Liver (tissue), 9 donors: ENCODE measurements around the gene ALG6. TPM values are rescaled to one million over a fixed set of nuclear protein-coding genes. Genes with fewer than 3 reads are reported as not detected.

Experiments used
- DNase-seq: peaks from one replicate; pipeline ENCODE4 v3.0.0-alpha.2; 2017; ENCODE audit warnings: low spot score
- H3K27ac ChIP-seq, 2 donors: one replicate each; pipeline ENCODE4 v1.7.0; 2013; ENCODE audit warnings: inconsistent platforms in 2 of 2, low read length in 2 of 2, control low read depth in 1 of 2, low read depth in 1 of 2, mild to moderate bottlenecking in 1 of 2
- H3K27me3 ChIP-seq, 4 donors: one replicate each; pipeline versions ENCODE4 v1.6.1 to v1.7.0; 2013; ENCODE audit warnings: low read length in 3 of 4, inconsistent platforms in 1 of 4, mild to moderate bottlenecking in 1 of 4, moderate library complexity in 1 of 4; ENCODE audit not compliant: control insufficient read depth in 4 of 4, insufficient read depth in 4 of 4
- H3K36me3 ChIP-seq, 4 donors: one replicate each; pipeline versions ENCODE4 v1.6.1 to v1.7.0; 2013; ENCODE audit warnings: low read length in 3 of 4, mild to moderate bottlenecking in 3 of 4, low read depth in 1 of 4, moderate library complexity in 1 of 4; ENCODE audit not compliant: control insufficient read depth in 4 of 4, insufficient read depth in 3 of 4
- H3K4me1 ChIP-seq, 4 donors: one replicate each; pipeline versions ENCODE4 v1.6.1 to v1.7.0; 2013; ENCODE audit warnings: low read length in 3 of 4, mild to moderate bottlenecking in 3 of 4, moderate library complexity in 1 of 4; ENCODE audit not compliant: control insufficient read depth in 4 of 4, insufficient read depth in 4 of 4
- H3K4me3 ChIP-seq, 3 donors: one replicate each; pipeline versions ENCODE4 v1.6.1 to v1.7.0; 2013; ENCODE audit warnings: low read length in 3 of 3, control low read depth in 1 of 3, low read depth in 1 of 3, mild to moderate bottlenecking in 1 of 3
- H3K9ac ChIP-seq, 2 donors: one replicate each; pipeline ENCODE4 v1.7.0; 2013; ENCODE audit warnings: low read length in 2 of 2, mild to moderate bottlenecking in 2 of 2, moderate library complexity in 2 of 2, control low read depth in 1 of 2, low read depth in 1 of 2
- H3K9me3 ChIP-seq, 4 donors: one replicate each; pipeline versions ENCODE4 v1.6.1 to v1.7.0; 2013; ENCODE audit warnings: low read length in 3 of 4; ENCODE audit not compliant: control insufficient read depth in 4 of 4
- ATF3 ChIP-seq: IDR thresholded peaks from 2 replicates; pipeline ENCODE4 v1.6.1; 2016; ENCODE audit warnings: antibody characterized with exemption
- CTCF ChIP-seq: fragments of 150-350 bp; IDR thresholded peaks from 2 replicates; pipeline ENCODE4 v1.5.1; 2017; ENCODE audit warnings: improper control_type of control experiment, low read depth, low read length; ENCODE audit not compliant: missing input control
- EGR1 ChIP-seq, 2 donors: IDR thresholded peaks; 2 replicates each; pipeline ENCODE4 v1.6.1; 2016 to 2018; ENCODE audit warnings: antibody characterized with exemption in 2 of 2, low read depth in 2 of 2
- FOXA1 ChIP-seq: IDR thresholded peaks from 2 replicates; pipeline ENCODE4 v1.6.1; 2016; ENCODE audit warnings: antibody characterized with exemption
- FOXA2 ChIP-seq: IDR thresholded peaks from 2 replicates; pipeline ENCODE4 v1.6.1; 2016; ENCODE audit warnings: antibody characterized with exemption
- GABPA ChIP-seq, 2 donors: IDR thresholded peaks in 1 of 2; conservative IDR thresholded peaks in 1 of 2; 2 replicates each; pipeline ENCODE4 v1.6.1; 2016; ENCODE audit warnings: antibody characterized with exemption in 2 of 2, mild to moderate bottlenecking in 1 of 2, moderate library complexity in 1 of 2
- HNF4A ChIP-seq, 2 donors: conservative IDR thresholded peaks; 2 replicates each; pipeline ENCODE4 v1.6.1; 2016; ENCODE audit warnings: antibody characterized with exemption in 2 of 2, mild to moderate bottlenecking in 2 of 2
- HNF4G ChIP-seq: IDR thresholded peaks from 2 replicates; pipeline ENCODE4 v1.6.1; 2016; ENCODE audit warnings: antibody characterized with exemption
- JUND ChIP-seq, 2 donors: IDR thresholded peaks; 2 replicates each; pipeline ENCODE4 v1.6.1; 2016; ENCODE audit warnings: antibody characterized with exemption in 2 of 2
- MAX ChIP-seq: IDR thresholded peaks from 2 replicates; pipeline ENCODE4 v1.6.1; 2016; ENCODE audit warnings: antibody characterized with exemption
- NR2F2 ChIP-seq: IDR thresholded peaks from 2 replicates; pipeline ENCODE4 v1.6.1; 2016; ENCODE audit warnings: antibody characterized with exemption
- RAD21 ChIP-seq, 2 donors: IDR thresholded peaks; 2 replicates each; pipeline ENCODE4 v1.6.1; 2016; ENCODE audit warnings: antibody characterized with exemption in 2 of 2, mild to moderate bottlenecking in 2 of 2
- REST ChIP-seq: IDR thresholded peaks from 2 replicates; pipeline ENCODE4 v1.6.1; 2016; ENCODE audit warnings: antibody characterized with exemption, mild to moderate bottlenecking
- RXRA ChIP-seq, 2 donors: IDR thresholded peaks; 2 replicates each; pipeline ENCODE4 v1.6.1; 2017 to 2018; ENCODE audit warnings: antibody characterized with exemption in 2 of 2, mild to moderate bottlenecking in 1 of 2
- SP1 ChIP-seq: IDR thresholded peaks from 2 replicates; pipeline ENCODE4 v1.6.1; 2018; ENCODE audit warnings: antibody characterized with exemption, mild to moderate bottlenecking
- TAF1 ChIP-seq: conservative IDR thresholded peaks from 2 replicates; pipeline ENCODE4 v1.6.1; 2016; ENCODE audit warnings: antibody characterized with exemption, mild to moderate bottlenecking
- YY1 ChIP-seq: IDR thresholded peaks from 2 replicates; pipeline ENCODE4 v1.6.1; 2016; ENCODE audit warnings: antibody characterized with exemption, mild to moderate bottlenecking
- ZBTB33 ChIP-seq: IDR thresholded peaks from 2 replicates; pipeline ENCODE4 v1.6.1; 2016; ENCODE audit warnings: antibody characterized with exemption
- WGBS: extraction: QIAGEN DNeasy Blood & Tissue Kit; methylation state at CpG from one replicate; pipeline ENCODE4 v1.1.7; 2013; 5-methylcytosine and 5-hydroxymethylcytosine counted together
- polyA plus RNA-seq, 2 donors: library from polyadenylated mRNA; stranded (reverse) in 1 of 2; unstranded in 1 of 2; fragments of 200-250 nt in 1 of 2; fragments of >200 nt in 1 of 2; fragmentation: Nextera tagmentation in 1 of 2; extraction: Ambion mirVana in 1 of 2; gene quantifications; one replicate each; pipeline versions ENCODE4 v1.2.1 to v1.2.3, GENCODE V29; 2013 to 2015
- total RNA-seq, 2 donors: library from RNA; depleted of rRNA; stranded (reverse); fragments of >200 nt; gene quantifications; one replicate each; pipeline ENCODE4 v1.2.3, GENCODE V29; 2014
- donor health status: healthy.
- donor health status: healthy.
- donor health status: healthy.
- donor health status: healthy.
- donor health status: healthy.

The ALG6 gene
- total and polyA plus RNA-seq, 4 donors, result 4.6 to 13.2 (median 6.6) TPM

- no peak for TF ChIP-seq FOXA1
- no peak for DNase-seq
- no peak overlapping the region for H3K27ac ChIP-seq
- no peaks in the 10 kb centered on the region for H3K36me3 ChIP-seq
- H3K9me3 ChIP-seq, result peaks cover 0 to 21% (median under 1%) of the 10 kb centered on the region in 4 donors
- H3K27me3 ChIP-seq, result peaks cover 10 to 27% (median 18%) of the 10 kb centered on the region in 4 donors
- H3K4me1 ChIP-seq, result peaks cover 4 to 38% (median 27%) of the 10 kb centered on the region in 4 donors
- no peak overlapping the region for H3K9ac ChIP-seq
- H3K4me3 ChIP-seq, result no peak overlapping the region
- WGBS, result 10% methylated on average over 47 of the region's 47 CpGs
These were observed 47.3 kb upstream of the ALG6 start for GRCh38 chr1:63320022-63320721.

- WGBS, result 12% methylated on average over 39 of the region's 39 CpGs
- Histone ChIP-seq H3K36me3 (no peaks in the 10 kb centered on the region), H3K27me3 (peaks cover 10 to 31% (median 19%) of the 10 kb centered on the region in 4 donors), H3K27ac (no peak overlapping the region), H3K9ac (no peak overlapping the region), H3K9me3 (peaks cover 0 to 21% (median under 1%) of the 10 kb centered on the region in 4 donors), H3K4me1 (peaks cover 4 to 38% (median 27%) of the 10 kb centered on the region in 4 donors), H3K4me3 (no peak overlapping the region)
- no peak for DNase-seq
- no peak for TF ChIP-seq REST
- no peak for TF ChIP-seq ZBTB33
- no peak for TF ChIP-seq GABPA (IDR thresholded peaks at IDR 0.05 in 1 of 2, conservative IDR thresholded peaks at IDR 0.05 in 1 of 2)
- no peak for TF ChIP-seq FOXA1
- TF ChIP-seq TAF1, result no peak
- no peak for TF ChIP-seq HNF4A (conservative IDR thresholded peaks at IDR 0.05)
- TF ChIP-seq RXRA (IDR thresholded peaks at IDR 0.05), result no peak
- no peak for TF ChIP-seq EGR1 (IDR thresholded peaks at IDR 0.05; ENCODE audit: low read depth in 2 of 2)
- TF ChIP-seq ATF3, result no peak
- no peak for TF ChIP-seq YY1
- no peak for TF ChIP-seq NR2F2
- TF ChIP-seq FOXA2, result no peak
- TF ChIP-seq SP1, result no peak
- no peak for TF ChIP-seq HNF4G
- no peak for TF ChIP-seq RAD21 (IDR thresholded peaks at IDR 0.05)
- no peak for TF ChIP-seq MAX
- TF ChIP-seq JUND (IDR thresholded peaks at IDR 0.05), result no peak
- no peak for TF ChIP-seq CTCF
These were observed 46.2 kb upstream of the ALG6 start for GRCh38 chr1:63321066-63321784.
